Upper lobe of left lung (tissue), 6 donors: ENCODE data around the gene PJA2. TPM values are rescaled to one million over a fixed set of nuclear protein-coding genes. Genes with fewer than 3 reads are reported as not detected.

Experiments
- ATAC-seq, 2 donors: fragments of 200-7000 bp; cut with Tn5 transposase; one replicate each; pipeline ENCODE4 v1.9.1; 2022; ENCODE audit warnings: mild to moderate bottlenecking in 2 of 2, moderate library complexity in 2 of 2; ENCODE audit not compliant: low FRiP score in 2 of 2
- DNase-seq, 2 donors: peaks; one replicate each; pipeline ENCODE4 v3.0.0-alpha.2; 2019 to 2020
- H3K27ac ChIP-seq, 4 donors: fragments of 200-600 bp; sonication (generic); one replicate each; pipeline ENCODE4 v1.5.1; 2016 to 2019
- H3K27me3 ChIP-seq, 4 donors: fragments of 200-600 bp; sonication (generic); one replicate each; pipeline ENCODE4 v1.5.1; 2017 to 2019
- H3K36me3 ChIP-seq, 4 donors: fragments of 200-600 bp; sonication (generic); one replicate each; pipeline ENCODE4 v1.5.1; 2016 to 2019
- H3K4me1 ChIP-seq, 4 donors: fragments of 200-600 bp; sonication (generic); one replicate each; pipeline ENCODE4 v1.5.1; 2018 to 2019
- H3K4me3 ChIP-seq, 4 donors: fragments of 200-600 bp; sonication (generic); one replicate each; pipeline ENCODE4 v1.5.1; 2017 to 2019; ENCODE audit warnings: mild to moderate bottlenecking in 2 of 4, moderate library complexity in 1 of 4
- H3K9me3 ChIP-seq, 4 donors: fragments of 200-600 bp; sonication (generic); one replicate each; pipeline ENCODE4 v1.5.1; 2018 to 2019
- CTCF ChIP-seq, 6 experiments: fragments of 450-650 bp in 4 of 6; fragments of 200-600 bp in 2 of 6; sonication (generic) in 2 of 6; IDR thresholded peaks; one replicate each; pipeline ENCODE4 v1.5.1; 2016 to 2019; ENCODE audit warnings: antibody characterized with exemption in 6 of 6
- EP300 ChIP-seq, 4 donors: sonication (generic); formaldehyde crosslinking; IDR thresholded peaks; one replicate each; pipeline ENCODE4 v1.5.1; 2017; ENCODE audit warnings: antibody characterized with exemption in 4 of 4, control low read depth in 2 of 4
- POLR2A ChIP-seq, 4 donors: fragments of 450-650 bp; IDR thresholded peaks; one replicate each; pipeline ENCODE4 v1.5.1; 2016 to 2017; ENCODE audit warnings: antibody characterized with exemption in 4 of 4, mild to moderate bottlenecking in 2 of 4
- POLR2AphosphoS5 ChIP-seq, 2 donors: sonication (generic); formaldehyde crosslinking; IDR thresholded peaks; one replicate each; pipeline ENCODE4 v1.5.1; 2017; ENCODE audit warnings: antibody characterized with exemption in 2 of 2
- WGBS, 2 donors: methylation state at CpG; one replicate each; pipeline ENCODE4 v1.1.5; 2017 to 2018; 5-methylcytosine and 5-hydroxymethylcytosine counted together
- total RNA-seq, 6 donors: library from RNA; depleted of rRNA in 4 of 6; stranded (reverse); fragments of >200 nt in 4 of 6; gene quantifications; one replicate each; pipeline versions ENCODE4 v1.1.0 to v1.2.1, GENCODE V29; 2016 to 2021
- donor health status: DM: no; HTN: no; CAD: no; lungs with moderate emphysema.
- donor health status: DM: no; HTN: yes; CAD: no; lungs with severe emphysema.

Gene PJA2
- total RNA-seq, 6 donors from 2014 or later: 38.0 to 114 (median 78.0) TPM

DNA sequence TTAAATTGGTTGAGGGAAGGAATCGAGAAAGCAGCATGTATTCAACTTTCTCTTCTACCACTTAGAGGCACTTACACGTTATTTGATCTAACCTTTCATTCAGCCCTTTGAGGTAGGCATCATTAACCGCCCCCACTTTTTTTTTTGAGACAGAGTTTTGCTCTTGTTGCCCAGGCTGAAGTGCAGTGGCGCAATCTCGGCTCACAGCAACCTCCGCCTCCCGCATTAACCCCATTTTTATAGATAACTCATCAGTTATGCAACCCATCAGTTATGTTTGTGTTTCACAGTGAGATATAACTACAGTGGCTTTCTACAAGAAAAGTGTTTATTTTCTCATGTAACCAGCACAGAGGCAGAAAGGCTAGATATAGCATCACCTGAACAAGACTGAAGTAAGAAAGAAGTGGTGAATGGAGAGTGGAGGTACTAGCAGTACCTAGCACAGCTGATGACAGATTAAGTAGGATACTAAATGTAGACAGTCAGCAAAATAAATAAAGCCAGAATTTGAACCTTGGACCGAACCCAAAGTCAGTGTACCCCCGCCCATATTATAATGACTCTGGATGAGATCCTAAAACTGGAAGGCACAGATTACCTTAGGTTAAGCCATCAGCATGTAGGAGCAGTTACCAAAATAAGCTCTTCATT lies 91.2 kb downstream of the PJA2 start:
- Histone ChIP-seq H3K36me3 (no peaks in the 10 kb centered on the region), H3K27me3 (no peaks in the 10 kb centered on the region), H3K9me3 (no peaks in the 10 kb centered on the region), H3K4me3 (no peak overlapping the region), H3K27ac (no peak overlapping the region), H3K4me1 (no peaks in the 10 kb centered on the region)
- DNase-seq (no peak), ATAC-seq (no peak)
- 70 to 72% methylated on average over 9 of the region's 9 CpGs for WGBS, 2 donors
- TF ChIP-seq POLR2A (IDR thresholded peaks at IDR 0.05): no peak
- TF ChIP-seq CTCF (IDR thresholded peaks at IDR 0.05): no peak
- TF ChIP-seq EP300 (IDR thresholded peaks at IDR 0.05): no peak
- no peak for TF ChIP-seq POLR2AphosphoS5 (IDR thresholded peaks at IDR 0.05)

DNA sequence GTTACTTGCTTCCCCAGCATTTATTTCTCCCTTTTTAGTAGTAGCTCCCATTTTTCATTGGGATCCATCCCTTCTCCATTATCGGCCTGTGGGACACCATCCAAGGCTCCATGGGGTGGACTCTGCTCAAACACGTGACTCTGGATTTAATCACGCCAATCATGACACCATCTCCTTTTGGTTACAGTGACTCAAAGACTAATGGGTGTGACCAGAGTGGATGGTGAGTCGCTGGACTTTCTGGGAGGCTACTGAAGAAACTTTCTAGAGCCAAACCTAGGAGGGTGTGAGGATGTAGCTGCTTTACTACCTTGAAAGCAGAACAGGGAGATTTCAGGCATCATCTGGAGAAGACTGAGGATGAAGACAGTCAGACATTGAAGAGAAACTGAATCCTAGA lies 93.1 kb downstream of the PJA2 start:
- ATAC-seq (peak in 1 of 2 donors; percentile 51), DNase-seq (no peak)
- Histone ChIP-seq H3K27ac (no peak overlapping the region), H3K4me3 (no peak overlapping the region), H3K4me1 (no peaks in the 10 kb centered on the region), H3K9me3 (no peaks in the 10 kb centered on the region), H3K36me3 (no peaks in the 10 kb centered on the region), H3K27me3 (no peaks in the 10 kb centered on the region)
- TF ChIP-seq POLR2A (IDR thresholded peaks at IDR 0.05) (no peak), CTCF (IDR thresholded peaks at IDR 0.05) (no peak), EP300 (IDR thresholded peaks at IDR 0.05) (no peak), POLR2AphosphoS5 (IDR thresholded peaks at IDR 0.05) (no peak)
- 93% methylated on average over 4 of the region's 4 CpGs for WGBS, 2 donors

DNA sequence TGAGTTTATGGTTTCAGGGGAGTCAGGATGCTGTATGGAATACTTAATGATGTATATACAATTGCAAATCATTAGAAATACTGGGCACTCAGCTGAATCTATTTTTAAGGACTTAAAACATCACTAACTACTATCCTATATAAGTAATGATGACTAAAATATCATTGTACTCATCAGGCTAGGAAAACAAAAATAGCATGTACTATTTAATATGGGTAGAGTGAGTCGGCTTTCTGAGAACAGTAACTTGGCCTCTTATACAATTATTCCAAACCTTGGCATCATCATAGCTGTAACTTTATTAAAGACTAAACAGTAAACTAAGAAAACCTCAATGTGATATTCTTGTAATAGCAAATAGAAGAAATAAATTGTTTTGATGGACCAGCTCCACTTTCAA lies 94.5 kb downstream of the PJA2 start:
- no peaks in the 10 kb centered on the region for H3K4me1 ChIP-seq

DNA sequence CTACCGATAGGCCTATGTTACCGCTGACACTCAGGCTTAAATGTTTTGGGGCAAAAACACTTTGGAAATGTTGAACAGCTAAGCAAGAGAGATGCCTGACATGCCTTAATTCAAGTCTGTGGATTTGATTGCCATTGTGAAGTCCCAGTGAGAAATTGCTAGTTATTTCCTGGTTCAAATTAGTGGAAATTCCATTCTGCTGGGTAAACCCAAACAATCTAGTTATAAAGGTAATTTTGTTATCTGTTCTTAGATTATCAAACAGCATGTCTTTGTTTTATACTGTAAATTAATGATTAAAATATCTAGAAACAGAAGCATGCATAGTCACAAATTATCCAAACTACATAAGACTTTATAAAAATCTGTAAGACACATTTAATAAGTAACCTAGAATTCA lies 96.6 kb downstream of the PJA2 start:
- TF ChIP-seq CTCF (IDR thresholded peaks at IDR 0.05): no peak
- TF ChIP-seq EP300 (IDR thresholded peaks at IDR 0.05): no peak
- TF ChIP-seq POLR2A (IDR thresholded peaks at IDR 0.05): no peak
- TF ChIP-seq POLR2AphosphoS5 (IDR thresholded peaks at IDR 0.05): no peak
- Histone ChIP-seq H3K4me1 (no peaks in the 10 kb centered on the region), H3K9me3 (no peaks in the 10 kb centered on the region), H3K27me3 (no peaks in the 10 kb centered on the region), H3K4me3 (no peak overlapping the region), H3K36me3 (no peaks in the 10 kb centered on the region), H3K27ac (no peak overlapping the region)
- 74 to 90% methylated on average over 2 of the region's 2 CpGs for WGBS, 2 donors
- no peak for ATAC-seq
- DNase-seq: no peak

More for the DNA sequence above, 94.5 kb downstream of the PJA2 start:
- no peaks in the 10 kb centered on the region for H3K9me3 ChIP-seq
- H3K27me3 ChIP-seq: no peaks in the 10 kb centered on the region
- no peak overlapping the region for H3K4me3 ChIP-seq
- no peak overlapping the region for H3K27ac ChIP-seq
- no peak for ATAC-seq
- WGBS, 2 donors: 82 to 93% methylated on average over 1 of the region's 1 CpG
- no peak for TF ChIP-seq POLR2A (IDR thresholded peaks at IDR 0.05)
- no peak for TF ChIP-seq CTCF (IDR thresholded peaks at IDR 0.05)
- TF ChIP-seq POLR2AphosphoS5 (IDR thresholded peaks at IDR 0.05): no peak
- no peak for TF ChIP-seq EP300 (IDR thresholded peaks at IDR 0.05)
- no peak for DNase-seq
- H3K36me3 ChIP-seq: no peaks in the 10 kb centered on the region

DNA sequence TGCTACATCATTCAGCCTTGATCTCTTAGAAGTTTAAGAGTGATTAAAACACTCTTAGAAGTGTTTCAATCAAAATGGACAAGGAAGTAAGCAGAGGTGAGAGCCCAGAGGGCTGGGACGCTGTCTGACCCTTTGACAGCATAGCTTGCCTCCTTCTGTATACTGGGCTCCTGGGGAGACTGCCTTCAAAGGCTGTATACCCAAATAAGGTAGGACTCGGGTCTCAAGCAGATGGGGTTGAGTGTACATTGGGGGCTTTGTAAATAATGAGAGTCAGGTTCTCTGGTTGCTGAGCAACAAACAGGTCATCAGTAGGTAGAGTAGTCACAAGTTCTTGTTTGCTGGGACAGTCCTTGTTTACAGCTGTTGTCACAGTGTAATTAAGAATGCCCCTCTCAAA lies 97.1 kb downstream of the PJA2 start:
- Histone ChIP-seq H3K36me3 (no peaks in the 10 kb centered on the region), H3K4me3 (no peak overlapping the region), H3K9me3 (no peaks in the 10 kb centered on the region), H3K27ac (no peak overlapping the region), H3K4me1 (no peaks in the 10 kb centered on the region), H3K27me3 (no peaks in the 10 kb centered on the region)
- 80 to 82% methylated on average over 2 of the region's 2 CpGs for WGBS, 2 donors
- no peak for DNase-seq
- no peak for TF ChIP-seq POLR2AphosphoS5 (IDR thresholded peaks at IDR 0.05)
- TF ChIP-seq CTCF (IDR thresholded peaks at IDR 0.05): no peak
- no peak for TF ChIP-seq EP300 (IDR thresholded peaks at IDR 0.05)
- no peak for TF ChIP-seq POLR2A (IDR thresholded peaks at IDR 0.05)
- no peak for ATAC-seq
